NCI-H1092 treated with DMSO at 0.1 percent for 48 hours (cell line): ENCODE results near the gene VSIG2.

Experiments used
- DNase-seq: peaks from one replicate; lab custom pipeline; 2025; lab: John Stamatoyannopoulos, UW

VSIG2 gene

DNA sequence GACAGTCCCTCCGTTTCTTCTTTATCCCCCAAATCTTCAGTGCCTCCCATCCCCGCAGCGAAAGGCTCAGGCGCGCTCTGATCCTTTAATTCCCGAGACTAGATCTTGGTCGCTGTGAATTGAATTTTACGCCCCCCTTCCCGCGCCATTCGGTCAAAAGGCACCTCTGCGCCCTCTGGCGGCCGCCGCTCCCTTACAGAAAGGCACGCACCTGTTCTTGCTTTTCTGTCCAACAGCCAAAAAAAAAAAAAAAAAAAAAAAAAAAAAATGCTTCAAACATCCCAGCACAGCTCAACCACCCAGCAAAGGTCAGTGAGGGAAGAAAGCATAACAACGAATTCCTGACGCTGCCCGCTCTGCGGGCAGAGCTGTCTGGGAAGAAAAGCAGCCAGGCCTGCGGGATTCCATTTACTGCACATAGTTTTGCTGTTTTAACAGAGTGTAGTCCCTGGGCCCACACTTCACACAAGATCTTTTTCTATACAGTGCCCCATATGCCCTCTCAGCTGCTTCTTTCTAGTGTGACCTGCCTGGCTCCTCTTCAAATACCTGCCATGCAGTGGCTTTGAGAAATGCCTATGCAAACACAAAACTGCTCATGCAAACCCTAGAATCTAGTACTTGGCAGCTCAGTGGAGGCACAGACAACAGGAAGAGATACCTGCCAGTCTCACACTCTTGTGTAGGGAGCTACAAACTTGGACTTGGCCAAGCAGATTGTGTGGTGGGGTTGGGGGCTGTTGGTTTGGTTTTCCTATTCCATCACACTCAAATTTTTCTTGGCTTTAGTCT is 11.3 kb upstream of the VSIG2 start:
- DNase-seq, result peak; percentile 86

DNA sequence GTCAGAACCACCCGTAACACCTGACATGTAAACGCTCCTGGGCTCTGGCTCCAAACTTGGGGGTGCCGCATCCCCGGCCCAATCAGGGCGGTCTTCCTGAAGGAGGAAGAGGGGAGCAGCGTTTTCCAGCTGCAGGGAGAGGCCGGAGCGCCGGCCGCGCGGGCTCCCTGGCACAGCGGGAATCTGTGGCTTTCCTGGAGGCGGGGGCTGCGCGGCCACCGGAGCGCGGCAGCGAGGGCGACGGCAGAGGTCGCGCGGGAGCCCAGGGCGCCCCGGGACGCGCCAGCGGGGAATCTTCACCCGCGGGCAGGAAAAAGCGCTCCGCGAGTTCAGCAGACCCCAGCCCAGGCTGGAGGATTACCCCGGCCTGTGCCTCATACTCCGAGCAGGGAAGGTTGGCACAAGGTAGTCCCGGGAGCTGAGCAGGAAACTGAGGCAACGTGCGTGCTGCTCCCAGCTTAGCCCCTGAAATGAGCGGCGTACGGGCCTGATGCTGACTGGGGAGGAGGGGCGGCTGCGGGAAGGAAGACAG is 10.6 kb upstream of the VSIG2 start:
- no peak for DNase-seq

DNA sequence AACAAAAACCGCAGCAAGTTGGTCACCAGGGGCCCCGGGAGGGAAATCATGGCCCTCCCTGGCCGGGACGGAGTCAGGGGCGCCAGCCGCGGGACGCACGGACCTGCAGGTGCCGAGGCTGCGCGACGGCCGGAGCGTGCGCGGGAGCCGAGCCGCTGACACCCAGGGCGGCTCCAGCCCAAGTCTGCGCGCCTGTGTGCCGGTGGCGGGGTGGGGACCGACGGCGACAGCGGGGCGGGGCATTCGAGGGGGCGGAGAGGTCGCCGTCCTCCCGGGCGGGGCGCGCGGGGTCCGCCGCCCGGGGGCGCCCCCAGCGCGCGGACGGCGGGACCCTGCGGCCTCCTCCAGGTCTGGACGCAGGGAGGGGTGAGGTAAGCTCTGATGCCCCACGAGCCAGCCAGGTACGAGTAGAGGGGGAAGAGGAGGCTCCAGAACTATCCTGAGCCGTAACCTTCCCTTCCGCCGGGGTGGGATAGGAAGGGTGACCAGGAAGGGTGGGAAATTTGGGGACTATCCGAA is 10.1 kb upstream of the VSIG2 start, which contains the start of gene ESAM:
Gene ESAM, minus strand, starts transcription at position 186 of the 519 bp plus-strand sequence. Its CDS starts 136 bp downstream, at position 50.
- no peak for DNase-seq

DNA sequence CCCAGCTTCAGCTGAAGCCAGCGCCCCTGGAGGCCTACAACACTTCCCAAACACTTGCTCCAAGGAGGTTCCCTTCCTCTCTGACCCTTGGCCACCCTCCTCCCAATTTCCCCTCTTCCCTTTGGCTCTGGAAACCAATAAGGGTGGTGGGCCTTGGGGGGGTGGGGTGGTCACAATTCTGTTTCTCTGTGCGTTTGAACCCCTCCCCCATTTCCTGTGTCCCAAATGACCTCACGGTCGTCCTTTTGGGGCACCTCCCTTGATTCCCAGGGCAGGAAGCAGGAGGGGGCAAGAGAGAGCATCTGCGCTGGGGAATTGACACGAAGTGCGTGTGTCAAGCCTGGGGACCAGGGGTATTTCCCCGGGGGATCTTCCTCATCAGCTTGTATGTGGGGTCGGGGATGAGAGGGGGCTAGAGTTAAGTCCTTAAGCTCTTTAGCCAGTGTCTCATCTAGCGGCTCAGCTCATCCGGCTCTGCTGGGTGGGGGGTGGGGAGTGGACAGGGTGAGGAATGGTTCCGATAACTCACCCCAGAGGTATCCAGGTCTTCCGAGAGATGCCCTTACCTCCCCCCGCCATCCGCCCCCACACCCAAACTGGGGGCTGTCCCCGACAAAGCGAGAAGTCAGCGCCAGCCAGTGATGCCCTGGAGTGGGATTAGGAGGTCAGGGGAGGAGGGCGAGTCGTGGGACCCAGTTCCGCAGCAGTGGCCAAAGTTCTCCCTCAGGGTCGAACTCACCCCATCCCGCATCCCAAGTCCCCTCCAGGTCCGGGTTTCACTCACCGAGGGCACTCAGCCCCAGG is 9.4 kb upstream of the VSIG2 start:
- DNase-seq, result no peak

DNA sequence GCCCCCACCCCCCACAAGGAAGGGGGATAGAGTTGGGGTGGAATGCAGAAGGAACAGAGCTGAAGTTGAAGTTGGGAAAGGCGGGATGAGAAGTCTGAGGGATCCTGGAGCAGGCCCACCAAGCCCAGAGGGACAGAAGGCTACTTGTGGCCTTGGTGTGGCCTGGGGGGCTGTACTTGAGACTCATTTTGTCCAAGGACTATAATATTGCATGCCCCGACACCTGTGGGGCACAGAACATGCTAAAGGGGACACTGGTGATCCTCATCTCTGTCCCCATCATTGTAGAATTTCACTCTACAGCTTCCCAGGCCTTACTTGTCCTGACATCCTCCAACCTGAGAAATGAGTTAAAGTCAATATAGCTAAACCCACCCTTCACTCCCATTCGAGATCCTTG is 8.8 kb upstream of the VSIG2 start:
- no peak for DNase-seq

DNA sequence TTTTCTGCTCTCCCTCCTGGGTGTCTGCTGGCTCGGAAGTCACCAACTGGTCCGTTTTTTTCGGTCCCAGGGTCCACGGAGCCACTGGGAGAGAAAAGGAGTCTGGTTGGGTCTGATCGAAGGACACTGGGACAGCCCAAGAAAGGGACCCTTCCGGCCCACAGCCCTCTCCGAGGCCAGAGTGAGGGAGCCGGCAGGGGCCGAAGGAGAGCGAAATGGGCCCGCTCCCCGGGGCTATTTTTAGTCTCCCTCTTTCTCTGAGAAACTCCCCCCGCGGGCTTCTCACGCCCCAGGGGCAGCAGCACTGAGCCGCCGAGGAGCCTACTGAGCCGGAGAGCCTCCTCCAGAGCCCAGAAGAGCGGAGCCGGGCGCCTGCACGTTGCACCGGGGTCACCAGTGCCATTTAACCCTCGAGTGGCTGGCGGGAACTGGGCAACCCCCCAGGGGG is 8.2 kb upstream of the VSIG2 start:
- no peak for DNase-seq

DNA sequence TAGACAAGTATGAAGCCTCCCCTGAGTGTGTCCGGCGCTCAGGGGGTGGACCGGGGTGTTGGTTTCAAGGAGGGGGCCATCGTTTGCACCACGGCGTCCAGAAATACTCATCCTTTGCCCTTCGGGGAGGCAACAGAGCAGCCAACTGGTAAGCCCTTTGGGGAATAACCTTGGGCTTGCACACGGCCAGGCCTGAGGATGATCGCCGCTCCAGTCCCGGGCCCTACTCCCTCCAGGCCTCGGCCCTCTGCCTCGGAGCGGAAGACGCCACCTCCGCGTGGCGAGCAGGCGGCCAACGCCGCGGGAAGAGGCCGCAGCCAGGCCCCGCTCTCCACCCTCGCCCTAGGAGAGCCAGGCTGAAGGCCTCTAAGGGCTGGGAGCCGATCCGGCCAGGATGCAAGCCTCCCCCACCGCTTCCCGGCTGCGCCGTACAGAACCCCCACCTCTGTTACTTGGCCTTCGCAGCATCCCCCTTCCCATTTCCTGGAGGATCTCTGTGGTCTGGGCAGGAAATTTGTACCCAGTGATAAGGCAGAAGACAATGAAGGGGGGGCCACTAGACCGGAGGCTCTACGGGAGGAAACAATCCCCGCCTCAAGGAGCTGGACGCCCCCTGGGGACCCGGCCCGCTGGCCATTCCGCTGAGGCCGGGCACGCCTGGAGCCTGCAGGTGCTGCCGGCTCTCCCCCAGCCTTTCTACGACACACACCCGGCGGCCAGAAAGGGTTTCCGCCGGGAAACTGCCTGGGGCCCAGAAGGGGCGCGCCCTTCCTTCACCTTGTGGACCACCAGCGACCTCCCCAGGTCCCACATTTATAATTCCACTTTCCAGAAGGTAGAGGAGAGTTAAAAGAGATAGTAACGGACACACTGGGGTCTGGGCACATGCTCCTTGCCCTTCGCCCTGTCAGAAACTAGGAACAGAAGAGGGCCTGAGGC is 7.5 kb upstream of the VSIG2 start:
- DNase-seq, result no peak

DNA sequence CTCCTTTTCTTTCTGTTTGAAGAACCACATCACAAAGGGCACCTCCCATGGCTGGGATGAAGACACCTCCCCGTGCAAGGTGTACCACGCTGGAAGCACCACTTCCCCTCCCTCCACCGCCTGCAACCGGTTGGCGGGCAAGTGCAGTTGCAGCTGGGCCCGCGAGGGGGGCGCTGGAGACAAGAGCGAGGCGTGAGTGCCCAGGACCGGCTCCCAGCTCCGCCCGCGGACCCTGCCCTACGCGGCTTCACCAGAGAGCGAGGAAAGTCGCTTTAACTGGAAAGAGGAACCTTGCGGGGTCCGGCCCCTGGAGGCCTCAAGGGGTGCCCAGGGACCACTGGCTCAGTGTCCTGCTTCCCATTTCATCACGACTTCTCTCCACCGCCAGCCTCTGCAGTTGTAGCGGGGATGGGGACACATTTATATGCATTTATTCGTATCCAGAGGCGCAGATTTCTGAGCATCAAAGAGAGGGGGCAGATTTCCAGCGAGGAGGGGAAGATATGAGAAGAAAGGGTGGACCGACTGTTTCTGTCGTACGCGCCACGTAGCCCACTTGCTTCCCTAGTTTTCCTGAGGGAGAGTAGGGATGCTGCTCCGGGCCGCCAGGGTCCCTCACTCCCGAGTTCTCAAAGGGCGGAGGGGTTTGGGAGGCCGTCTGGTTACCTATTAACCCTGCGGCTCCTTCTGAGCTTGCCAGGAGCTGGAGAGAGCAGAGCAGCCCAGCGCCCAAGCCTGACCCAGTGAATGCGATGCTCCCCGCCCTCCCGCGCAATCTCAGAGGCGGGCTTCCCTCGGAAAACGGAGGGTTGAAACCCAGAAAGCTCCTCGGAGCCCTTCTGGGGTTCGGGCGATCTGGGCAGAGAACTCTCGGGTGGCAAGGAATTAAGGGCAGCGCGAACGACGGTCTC is 6.6 kb upstream of the VSIG2 start:
- peak; percentile 67 for DNase-seq

DNA sequence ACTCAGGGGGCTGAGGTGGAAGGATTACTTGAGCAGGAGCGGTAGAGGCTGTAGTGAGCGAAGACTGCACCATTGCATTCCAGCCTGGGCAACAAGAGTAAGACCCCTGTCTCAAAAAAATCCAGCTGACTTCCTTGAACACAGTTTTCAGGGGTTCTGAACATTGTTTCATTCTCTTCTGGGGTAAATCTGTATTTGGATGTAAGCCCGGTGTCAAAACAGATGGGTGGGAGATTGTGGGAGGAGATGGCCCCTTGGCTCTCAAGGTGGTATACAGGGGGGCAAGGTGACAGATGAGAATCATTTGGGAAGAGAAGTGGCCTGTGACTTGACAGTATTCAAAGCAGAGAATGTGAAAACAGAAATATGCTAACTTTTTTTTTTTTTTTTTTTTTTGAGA is 5.3 kb upstream of the VSIG2 start:
- DNase-seq, result no peak

DNA sequence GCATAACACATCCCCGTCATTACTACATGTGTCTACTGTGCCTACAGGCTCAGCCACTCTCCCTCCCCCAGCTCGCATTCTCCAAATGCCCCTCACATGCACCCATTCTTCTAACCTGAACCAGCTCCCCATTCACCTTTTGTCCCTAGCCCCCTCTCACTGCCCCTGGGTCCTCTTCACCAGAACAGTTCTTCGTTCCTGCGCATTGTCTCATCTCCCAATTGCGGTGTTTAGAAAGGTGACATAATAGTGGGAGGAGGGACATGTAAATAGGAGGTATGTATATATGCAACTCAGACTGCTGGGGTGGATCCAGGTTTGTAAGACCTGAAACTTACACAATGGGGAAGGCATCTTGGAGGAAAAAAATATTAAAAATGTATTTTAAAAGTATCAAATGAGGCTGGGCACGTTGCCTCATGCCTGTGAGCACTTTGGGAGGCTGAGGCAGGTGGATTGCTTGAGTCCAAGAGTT is 4.7 kb upstream of the VSIG2 start:
- no peak for DNase-seq

DNA sequence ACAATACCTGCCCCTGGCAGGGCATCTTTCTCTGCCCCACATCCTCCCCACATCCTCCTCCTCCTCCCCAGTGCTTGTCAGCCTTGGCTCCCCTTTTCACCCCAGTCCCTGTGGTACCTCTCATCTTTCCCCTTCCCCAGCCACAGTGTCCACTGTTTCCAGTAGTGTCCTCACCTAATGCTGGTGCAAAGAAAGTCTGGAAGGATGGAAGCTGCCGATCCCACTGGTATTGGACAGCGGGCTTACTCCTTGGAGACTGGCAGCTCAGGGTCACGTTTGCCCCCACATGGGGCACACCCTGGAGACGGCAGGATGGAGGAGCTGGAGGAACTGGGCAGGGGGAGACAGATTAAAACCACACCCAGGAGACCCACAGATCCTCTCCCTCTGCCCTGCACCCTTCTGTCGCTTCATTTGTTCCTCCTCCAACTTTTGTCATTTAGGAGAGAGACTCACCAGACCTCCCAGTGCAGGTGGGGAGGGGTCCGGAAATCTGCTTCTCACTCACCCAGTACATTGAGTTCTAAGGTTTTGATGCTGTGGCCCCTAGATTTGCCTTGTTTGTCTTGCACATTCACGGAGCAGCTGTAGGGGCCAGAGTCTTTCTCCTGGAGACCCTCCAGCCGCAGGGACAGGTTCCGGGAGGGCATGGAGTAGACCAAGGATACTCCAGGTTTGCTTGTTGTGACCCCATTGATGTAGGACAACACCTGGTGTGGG is 4.1 kb upstream of the VSIG2 start:
- DNase-seq, result no peak

DNA sequence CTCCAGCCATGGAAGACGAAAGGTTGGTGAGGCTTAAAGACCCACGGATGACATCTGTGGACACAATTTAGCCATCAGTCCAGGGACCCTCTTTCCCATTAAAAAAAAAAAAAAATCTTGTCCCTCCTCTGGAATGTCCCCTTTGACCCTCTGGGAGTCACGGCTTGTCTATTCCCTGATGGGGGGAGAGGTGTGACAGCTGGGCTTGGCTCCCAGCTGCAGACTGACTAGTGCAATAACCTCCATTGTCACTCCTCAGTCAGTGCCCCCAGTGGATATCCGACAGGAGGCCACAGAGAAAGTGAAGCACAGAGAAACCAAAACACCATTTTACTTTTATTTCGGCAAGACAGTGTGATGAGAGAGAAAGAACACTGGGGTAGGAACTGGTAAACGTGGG is 2.7 kb upstream of the VSIG2 start:
- DNase-seq, result no peak

DNA sequence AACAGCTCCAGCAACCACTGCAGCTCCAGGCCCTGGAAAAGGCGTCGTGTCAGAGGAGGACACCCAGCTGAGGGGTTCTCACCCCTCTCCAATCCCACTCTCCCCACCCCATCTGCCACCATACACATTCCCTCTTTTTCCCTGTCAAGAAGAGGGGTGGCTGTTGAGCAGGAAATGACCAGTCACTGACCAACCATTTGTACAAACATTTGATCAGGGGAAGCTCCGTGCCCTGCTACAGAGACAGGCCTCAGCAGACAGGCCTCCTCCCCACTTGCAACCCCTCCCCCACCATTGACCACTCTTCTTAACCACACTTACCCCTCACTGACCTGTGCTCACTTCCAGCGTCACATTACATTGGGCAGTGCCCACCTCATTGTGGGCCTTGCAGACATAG is 2.3 kb upstream of the VSIG2 start:
- no peak for DNase-seq

DNA sequence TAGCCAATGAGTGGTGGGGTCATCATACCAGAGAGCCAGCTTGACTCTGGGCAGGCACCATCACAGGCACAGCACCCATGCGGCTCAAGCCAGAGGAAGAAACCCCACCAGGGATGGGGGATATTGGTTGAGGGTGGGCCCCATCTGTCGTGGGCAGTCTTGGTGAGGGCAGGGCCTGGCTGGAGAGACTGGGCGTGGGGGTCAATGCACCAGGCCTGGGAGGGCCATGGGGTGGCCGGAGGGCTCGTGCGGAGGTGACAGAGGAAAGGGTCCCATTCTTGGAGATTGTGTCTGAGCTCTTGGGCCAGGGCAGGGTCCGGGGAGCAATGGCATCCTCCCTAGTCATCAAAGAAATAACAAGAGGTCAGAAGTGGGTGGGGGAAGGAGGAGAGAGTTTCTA is 1.6 kb upstream of the VSIG2 start:
- DNase-seq, result no peak

DNA sequence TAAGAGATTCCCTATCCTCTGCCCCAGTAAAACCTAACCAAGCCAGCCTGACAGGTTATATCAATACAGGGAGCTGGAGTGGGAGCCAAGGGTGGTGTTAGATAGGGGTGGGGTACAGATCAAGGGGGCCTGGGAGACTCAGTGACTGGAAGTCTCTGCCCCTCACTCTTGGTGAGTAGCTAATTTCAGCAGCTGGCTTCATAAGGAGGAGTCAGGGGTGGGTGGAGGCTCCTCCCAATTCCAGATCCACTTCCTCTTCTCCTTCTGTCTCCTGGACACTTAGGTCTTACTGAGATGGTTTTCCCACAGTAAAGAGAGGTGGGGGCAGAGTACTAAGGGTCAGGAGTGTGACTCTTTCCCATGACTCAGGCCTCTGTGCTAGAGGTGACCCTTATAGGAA is 1.1 kb upstream of the VSIG2 start:
- DNase-seq, result no peak

DNA sequence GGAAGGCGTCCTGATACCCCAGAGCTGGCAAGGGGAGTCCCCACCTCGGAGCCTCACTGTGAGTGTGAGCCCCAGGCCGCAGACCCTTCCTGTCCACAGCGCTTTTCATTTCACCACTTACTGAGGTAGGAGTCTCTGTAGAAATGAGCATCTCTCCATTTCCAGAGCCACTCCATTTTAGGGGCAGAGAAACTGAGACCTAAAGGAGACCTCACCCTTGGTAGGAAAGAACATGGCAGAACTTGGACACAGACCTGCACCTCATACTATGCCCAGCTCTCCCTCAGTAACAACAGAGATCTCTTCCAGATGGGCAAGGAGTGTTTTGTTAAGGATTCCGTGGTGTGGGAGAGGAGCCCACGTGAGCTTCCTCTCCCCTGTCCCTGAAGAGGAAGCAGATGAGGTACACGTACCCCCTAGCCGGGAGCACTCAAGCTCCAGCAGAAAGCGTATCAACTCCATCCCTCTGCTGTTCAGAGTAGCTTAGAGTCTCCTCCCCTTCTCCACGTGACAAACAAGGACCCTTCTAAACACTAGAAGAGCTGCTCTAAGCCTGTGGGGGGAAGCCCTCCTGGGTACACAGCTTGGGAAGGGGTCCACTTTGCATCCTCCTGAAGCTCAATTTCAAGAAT is 532 bp upstream of the VSIG2 start:
- DNase-seq, result no peak

DNA sequence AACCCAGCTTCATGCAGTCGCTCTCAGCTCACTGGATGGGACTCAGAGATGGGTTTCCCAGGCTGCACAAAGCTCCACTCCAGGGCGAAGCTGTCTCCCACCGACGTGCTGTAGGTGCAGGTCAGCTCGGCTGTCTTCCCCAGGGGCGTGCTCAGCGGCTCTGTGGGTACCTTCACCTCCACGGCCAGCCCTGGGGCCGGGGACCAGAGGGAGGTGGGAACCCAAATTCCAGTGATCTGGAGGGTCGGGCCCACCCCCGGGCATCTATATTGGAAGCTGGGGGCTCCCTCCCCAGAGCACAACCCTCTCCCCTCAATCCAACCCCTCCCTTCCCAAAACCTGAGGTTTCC is 689 bp downstream of the VSIG2 start:
- DNase-seq, result no peak

DNA sequence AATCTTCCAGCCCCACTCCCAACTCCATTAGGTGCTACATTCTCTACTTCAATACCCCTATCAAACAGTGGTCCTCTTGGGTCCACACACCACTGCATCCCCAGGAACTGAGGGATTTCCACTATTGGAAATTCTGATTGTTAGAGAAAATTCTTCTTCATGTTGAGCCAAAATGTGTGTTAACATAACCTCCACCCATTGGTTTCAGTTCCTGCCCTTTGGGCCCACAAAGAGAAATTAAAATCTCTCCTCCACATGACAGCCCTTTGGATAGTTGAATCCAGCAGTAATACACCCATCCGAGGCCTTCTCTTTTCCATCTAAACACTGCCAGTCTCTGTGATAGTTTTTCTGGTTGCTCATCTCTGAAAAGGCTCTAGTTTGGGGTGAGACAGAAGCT is 2.1 kb downstream of the VSIG2 start:
- no peak for DNase-seq
